Measurements from ENCODE around the gene DPM3. TPM values are rescaled to one million over a fixed set of nuclear protein-coding genes. Genes with fewer than 3 reads are reported as not detected.
"Not testable (repeated sequence)": the region's sequence is repeated elsewhere in the genome, so short reads cannot be mapped to it uniquely, and the experiment has no call there.

DPM3 gene, protein sequence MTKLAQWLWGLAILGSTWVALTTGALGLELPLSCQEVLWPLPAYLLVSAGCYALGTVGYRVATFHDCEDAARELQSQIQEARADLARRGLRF
- 102 and 118 TPM in 2 replicates for polyA plus RNA-seq (2014; cell fraction: cytosol; rRNA removed)
- 110 and 199 TPM in 2 replicates for polyA plus RNA-seq (2014; cell fraction: nucleus; rRNA removed)

DNA sequence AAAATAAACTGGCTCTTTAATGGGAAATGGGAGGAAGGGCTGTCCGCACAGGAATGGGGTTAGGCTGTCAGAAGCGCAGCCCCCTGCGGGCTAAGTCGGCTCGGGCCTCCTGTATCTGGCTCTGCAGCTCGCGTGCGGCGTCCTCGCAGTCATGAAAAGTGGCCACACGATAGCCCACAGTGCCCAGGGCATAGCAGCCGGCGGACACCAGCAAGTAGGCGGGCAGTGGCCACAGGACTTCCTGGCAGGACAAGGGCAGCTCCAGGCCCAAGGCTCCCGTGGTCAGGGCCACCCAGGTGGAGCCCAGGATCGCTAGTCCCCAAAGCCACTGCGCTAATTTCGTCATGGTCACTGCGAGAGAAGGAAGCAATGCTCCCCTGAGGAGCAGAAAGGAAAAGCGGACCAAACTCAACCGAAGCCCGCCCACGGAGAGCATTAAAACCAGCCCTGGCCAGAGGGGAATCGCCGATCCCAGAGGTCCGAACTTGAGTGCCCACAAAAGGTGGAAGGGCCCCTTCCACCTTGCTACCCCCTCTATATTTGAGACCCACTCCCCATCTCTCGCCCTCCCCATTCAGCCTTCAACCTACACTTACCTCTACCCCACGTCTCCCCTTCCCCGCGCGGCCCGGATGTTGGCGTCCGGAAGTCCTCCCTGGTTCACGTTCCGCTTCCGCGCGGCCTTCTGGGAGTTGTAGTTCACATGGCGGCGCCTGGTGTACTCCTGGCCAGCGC is at the start of gene DPM3:
DPM3 (minus strand) TSS at position 637 of the 735 bp plus-strand sequence; CDS start at position 346, 291 bp downstream.
- DNase-seq (ENCODE audit: low spot score): peak; percentile 86

DNA sequence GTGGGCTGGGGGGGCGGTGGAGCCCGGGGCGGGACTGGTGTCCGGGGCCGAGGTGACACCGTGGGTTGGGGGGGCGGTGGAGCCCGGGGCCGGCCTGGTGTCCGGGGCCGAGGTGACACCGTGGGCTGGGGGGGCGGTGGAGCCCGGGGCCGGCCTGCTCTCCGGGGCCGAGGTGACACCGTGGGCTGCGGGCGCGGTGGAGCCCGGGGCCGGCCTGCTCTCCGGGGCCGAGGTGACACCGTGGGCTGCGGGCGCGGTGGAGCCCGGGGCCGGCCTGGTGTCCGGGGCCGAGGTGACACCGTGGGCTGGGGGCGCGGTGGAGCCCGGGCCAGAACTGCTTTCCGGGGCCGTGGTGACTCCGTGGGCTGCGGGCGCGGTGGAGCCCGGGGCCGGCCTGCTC is 49.6 kb upstream of the DPM3 start:
- not testable (repeated sequence) for DNase-seq (ENCODE audit: low spot score)

DNA sequence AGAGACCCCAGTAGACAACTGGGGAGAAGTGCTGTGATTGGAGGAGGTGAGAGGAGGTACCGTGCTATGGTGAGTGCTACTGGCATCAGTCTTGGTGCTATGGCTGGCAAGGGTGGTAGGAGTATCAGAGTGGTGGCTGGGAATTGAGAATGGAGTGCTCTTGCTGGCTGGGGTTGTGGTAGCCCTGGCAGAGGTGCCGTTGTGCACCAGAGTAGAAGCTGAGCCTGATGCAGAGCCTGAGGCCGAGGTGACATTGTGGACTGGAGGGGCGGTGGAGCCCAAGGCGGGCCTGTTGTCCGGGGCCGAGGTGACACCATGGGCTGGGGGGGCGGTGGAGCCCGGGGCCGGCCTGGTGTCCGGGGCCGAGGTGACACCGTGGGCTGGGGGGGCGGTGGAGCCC is 47.9 kb upstream of the DPM3 start:
- DNase-seq (ENCODE audit: low spot score): no peak

DNA sequence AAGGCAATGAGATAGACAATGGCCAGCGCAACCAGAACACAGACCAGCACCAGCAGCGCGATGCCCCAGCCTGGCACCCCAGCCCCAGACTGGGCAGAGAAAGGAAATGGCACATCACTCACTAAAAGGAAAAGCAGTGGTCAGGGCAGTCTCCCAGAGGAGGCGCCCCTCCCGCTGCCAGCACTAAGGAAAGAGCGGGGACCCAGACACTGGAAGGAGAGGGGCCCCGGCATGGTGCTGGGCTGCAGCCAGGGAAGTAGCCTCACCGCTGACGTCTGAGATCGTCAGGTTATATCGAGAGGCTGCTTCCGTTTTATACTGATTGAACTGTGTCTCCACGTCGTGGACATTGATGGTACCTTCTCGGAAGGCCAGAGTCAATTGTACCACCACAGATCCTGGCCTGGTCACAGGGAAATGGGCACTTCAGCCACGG is 47.1 kb upstream of the DPM3 start:
- DNase-seq (ENCODE audit: low spot score): no peak

DNA sequence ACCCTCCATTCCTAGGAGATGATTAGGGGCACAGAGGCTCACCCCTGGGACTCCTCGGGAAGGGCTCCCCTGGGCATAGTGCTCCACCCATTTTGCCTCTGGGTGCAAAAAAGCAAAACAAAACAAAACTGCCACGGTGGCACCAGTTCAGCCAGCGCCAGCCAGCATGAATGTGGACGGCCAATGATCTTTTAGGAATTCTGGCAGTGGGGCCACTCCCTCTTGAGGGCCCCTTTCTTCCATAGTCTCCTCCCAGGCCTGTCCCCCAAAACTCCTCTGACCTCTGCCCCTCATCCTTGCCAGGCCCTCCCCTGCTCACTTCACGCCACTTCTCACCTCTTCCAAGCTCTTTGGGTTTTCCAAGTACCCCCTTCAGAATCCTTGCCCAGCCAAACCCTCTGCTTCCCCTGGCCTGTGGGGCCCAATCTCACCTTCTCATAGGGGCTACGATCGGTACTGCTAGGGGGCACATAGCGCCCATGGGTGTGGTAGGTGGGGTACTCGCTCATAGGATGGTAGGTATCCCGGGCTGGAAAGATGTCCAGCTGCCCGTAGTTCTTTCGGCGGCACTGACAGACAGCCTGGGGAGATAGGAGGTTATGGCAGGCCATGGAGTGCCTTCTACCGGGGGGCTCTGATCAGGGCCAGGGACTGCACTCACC is 46.6 kb upstream of the DPM3 start:
- no peak for DNase-seq (ENCODE audit: low spot score)

DNA sequence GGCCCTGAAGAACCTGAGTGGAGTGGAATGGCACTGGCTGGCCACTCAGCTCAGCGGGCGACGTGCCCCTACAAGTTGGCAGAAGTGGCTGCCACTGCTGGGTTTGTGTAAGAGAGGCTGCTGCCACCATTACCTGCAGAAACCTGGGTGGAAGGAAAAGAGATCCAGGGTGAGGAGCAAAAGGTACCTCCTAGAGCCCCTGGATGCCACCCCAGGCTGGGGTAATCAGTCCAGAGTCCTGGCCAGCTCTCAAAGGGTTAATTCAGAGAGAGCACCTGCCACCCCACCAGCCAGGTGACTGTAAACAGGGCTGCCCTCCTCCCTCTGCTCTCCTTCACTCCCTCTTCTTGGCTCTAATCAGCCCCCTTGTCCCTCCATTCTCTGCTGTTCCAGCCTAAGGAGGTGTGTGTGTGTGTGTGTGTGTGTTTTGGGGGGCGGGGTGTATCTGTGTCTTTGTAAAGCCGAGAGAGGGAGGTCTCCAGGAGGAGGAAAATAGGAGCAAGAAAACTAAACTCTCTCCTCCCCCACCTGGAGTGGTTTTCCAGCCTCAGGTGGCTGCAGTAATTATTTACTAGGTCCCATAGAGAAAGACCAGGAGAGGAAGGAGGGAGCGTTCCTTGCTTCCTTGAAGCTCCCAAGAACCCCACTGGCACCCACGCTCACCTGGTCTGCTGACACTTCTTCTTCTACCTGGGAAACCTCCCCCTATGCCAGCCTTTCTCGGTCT is 45.9 kb upstream of the DPM3 start:
- no peak for DNase-seq (ENCODE audit: low spot score)

DNA sequence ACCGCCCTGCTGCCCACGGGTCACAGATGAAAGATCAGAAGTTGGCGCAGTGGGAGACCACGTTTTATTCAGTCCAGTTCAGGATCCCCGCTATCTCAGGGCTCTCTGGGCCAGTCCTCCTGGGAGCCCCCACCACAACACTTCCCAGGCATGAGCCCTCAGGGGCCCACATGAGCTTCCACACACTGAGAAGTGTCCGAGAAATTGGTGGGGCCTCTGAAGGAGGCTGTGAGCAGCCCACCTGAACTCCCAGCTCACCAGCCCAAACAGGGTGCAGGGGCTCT is 45.4 kb upstream of the DPM3 start:
- no peak for DNase-seq (ENCODE audit: low spot score)

DNA sequence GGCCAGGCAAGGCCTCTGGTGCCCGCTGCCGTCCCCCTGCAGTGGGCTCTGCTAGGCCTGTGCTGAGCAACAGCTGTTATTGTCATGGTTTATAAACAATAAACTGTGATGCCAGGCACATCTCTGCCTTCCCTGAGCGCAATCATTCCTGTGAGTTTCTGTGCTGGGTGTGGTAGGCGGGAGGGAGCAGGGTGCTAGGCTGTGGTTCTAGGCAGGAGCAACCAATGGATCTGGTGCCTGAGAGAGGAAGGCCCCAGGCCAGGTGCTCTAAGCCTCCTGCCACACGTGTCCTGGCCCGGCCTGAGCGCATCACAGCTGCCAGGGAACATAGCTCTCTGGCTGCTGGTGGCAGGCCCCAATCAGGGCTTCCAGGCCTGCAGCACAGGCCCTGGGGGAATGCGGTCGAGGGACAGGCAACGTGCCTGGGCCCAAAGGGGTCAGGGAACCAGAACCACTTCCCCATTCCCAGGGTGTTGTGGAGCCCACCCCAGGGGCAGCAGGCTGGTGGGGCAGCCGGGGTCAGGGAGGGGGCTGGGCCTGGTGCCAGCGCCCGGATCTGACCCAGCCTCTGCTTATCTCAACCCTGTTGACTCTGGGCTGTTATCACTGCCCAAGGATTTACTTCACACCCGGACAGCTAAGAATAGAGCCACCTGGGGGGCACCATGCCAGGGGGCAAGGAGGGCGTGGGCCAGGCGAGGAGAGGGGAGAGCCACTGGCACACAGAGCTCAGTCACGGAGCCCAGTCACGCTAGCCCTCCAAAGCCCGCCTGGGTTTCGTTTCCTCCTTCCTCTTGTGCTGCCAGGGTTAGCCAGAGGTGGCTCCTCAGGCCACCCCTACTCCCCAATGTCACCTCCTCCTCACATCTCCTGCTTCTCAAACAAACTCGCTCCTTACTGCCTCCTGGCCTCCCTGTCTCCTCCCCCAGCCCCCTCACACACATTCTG is 44.8 kb upstream of the DPM3 start:
- DNase-seq (ENCODE audit: low spot score): no peak

DNA sequence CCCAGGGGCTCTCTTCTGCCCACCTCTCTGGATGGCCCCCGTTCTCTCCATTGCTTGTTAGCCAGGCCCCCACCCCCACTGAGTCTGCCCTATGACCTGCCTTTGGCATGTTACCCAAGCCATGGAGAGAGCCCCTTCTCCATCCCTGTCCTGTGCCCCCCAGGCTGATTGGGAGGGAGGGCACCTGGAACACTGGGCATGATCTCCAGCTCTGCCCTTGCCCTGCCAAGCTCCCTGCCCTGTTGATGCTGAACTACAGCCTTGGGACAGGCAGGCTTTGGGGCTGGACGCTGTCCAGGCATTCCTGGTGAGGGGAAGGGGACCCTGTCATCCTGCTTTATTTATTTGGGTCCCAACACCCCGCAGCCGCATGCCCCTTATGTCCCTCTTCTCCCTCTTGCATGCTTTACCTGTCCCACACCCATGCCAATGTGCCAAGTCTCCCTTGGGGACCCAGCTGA is 44.0 kb upstream of the DPM3 start:
- no peak for DNase-seq (ENCODE audit: low spot score)

DNA sequence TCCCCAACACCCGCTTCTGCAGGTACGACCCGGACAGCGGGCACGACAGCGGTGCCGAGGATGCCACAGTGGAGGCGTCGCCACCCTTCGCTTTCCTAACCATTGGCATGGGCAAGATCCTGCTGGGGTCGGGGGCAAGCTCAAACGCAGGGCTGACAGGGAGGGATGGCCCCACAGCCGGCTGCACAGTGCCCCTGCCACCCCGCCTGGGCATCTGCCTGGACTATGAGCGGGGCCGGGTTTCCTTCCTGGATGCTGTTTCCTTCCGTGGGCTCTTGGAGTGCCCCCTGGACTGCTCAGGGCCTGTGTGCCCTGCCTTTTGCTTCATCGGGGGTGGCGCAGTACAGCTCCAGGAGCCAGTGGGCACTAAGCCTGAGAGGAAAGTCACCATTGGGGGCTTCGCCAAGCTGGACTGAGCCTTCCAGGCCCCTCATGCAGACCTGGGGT is 43.5 kb upstream of the DPM3 start:
- no peak for DNase-seq (ENCODE audit: low spot score)

DNA sequence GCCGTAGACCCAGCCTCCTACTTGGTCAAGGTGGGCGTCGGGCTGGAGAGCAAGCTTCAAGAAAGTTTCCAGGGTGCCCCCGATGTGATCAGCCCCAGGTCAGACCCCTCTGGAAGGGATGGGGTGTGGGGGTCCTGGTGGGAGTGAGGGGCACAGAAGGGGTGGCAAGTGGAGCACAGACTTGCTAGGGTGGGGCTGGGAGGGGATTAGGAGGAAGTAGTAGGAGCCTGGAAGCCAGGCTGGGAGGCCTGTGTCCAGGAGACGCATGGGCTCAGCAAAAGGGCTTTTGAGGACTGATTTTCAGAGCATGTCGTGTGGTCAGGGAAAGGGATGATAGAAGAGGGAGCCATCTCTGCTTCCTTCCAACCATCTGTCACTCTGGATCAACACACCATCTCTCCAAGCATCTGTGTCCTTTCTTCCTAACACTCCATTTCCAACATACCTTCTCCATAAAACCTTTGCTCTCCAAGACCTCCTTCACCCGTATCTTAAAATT is 41.8 kb upstream of the DPM3 start:
- no peak for DNase-seq (ENCODE audit: low spot score)

DNA sequence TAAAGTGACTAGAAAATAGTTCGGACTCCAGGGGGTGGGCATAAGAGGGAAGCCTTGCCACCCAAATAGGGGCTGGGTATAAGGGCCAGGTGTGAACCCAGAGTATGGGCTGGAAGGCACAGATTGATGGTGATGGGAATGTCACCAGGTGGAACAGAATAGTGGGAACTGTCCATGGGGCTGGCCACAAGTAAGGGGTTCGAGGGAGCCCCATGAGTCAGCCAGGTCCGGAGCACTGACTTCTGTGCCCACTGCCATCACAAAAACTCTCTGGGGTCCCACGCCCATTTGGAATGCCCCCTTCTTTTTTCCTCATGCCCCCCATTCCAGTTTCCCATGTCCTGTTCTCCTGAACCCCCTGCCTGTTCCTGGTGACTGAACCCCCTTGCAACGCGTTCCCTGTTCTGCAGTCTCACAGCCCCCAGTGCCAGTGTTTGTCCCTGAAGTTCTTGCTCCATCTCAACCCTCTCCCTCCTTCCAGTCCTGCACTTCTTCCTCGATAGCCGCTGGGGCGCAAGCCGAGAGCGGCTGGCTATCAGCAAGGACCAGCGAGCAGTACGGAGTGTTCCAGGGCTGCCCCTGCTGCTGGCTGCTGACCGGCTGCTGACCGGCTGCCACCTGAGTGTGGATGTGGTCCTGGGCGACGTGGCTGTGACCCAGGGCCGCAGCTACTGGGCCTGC is 41.2 kb upstream of the DPM3 start:
- no peak for DNase-seq (ENCODE audit: low spot score)

DNA sequence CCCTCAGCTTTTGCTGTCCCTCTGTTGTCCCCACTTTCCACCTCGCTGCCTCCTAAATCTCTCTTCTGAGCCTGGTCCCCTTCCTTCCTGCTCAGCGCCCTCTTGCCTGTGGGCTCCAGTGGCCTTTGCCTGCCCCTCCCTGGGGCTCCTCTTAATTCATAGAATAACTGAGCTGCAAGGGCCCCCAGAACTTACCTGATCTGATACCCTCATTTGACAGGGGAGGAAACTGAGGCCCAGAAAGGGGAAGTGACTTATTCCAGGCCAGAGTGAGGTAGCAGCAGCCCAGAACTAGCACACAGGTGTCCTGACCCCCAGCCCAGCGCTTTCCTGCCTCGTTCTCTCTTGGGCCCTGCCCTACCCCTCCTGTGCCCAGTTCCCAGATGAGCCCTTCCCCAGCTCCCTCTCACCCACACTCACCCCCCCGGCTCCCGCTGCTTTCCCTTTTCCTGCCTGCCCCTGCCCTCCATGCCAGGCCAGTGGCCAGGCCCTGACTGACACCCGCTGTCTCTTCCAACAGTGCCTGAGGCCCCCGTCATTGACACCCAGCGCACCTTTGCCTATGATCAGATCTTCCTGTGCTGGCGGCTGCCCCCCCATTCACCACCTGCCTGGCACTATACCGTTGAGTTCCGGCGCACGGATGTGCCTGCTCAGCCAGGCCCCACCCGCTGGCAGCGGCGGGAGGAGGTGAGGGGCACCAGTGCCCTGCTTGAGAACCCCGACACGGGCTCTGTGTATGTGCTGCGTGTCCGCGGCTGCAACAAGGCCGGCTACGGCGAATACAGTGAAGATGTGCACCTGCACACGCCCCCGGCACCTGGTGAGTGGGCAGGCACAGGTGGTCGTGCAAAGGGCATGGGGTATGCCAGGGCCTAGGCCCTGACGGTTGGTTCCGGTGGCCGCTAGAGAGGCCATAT is 39.0 kb upstream of the DPM3 start:
- no peak for DNase-seq (ENCODE audit: low spot score)

DNA sequence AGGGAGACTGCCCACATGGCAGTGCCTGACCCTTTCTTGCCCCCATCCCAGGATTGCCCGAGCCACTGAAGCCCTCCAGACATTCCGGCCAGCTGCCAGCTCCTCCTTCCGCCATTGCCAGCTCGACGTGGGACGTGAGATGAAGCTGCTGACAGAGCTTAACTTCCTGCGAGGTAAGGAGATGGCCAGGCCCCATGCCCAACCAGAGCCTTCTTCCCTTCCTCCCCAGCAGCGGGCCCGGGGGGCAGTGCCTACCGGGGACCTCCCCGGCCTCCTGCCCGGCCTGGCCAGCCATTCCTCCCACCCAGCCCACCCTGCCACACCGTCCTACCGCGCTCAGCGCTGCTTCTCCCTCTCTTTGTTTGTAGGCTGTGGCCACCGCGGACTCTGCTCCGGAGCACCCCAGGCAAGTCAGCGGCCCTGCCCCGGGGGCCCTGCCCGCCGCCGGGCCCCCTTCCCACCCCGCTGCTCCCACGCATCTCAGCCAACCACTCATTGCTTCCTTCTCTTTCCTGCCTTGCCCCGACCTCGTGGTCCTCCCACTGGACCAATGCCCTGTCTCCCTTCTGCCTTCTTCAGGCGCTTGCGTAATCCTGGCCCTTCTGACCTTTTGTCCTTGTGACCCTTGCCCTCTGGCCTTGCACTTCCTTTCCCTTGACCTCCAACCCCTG is 38.2 kb upstream of the DPM3 start:
- DNase-seq (ENCODE audit: low spot score): peak; percentile 15

DNA sequence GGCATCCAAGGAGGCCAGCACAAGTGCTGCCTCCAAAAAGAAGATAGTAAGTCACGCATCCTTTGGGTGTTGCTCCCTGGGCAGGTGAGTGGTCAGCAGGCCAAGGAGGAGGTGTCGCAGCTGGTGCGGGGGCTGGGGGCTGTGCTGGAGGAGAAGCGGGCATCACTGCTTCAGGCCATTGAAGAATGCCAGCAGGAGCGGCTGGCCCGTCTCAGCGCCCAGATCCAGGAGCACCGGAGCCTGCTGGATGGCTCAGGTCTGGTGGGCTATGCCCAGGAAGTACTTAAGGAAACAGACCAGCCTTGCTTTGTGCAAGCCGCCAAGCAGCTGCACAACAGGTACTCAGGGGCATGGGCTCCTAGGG is 37.6 kb upstream of the DPM3 start:
- no peak for DNase-seq (ENCODE audit: low spot score)

DNA sequence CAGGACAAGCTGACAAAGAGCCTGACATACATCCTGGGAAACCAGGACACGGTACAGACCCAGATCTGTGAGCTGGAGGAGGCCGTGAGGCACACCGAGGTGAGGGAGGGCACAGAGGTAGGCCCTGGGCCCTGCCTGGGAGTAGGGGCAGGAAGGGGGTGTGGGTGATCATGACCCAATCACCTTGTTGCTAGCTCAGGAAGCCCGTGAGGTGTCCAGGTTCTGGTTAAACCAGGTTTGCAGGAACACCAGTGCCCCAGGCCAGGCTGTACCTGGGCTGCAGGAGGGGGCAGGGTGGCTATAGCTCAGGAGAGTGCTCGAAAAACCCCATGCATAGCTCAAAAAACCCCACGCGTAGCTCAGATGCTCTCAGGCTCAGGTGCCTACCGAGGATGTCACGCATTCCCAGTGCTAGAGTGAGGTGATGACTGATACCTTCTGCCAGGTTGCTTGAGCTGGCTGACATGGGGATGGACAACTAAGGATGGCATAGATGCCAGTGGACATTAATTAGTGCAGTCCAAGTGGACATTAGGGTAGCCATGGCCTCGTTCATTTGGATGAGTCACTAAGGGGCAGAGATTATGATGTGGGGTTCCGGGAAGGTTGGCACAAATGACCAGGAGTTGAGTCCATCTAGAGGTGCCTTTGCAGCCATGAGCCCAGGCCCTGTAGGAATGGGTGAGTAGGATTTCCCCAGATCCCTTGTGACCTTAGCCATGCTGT is 37.0 kb upstream of the DPM3 start:
- no peak for DNase-seq (ENCODE audit: low spot score)

DNA sequence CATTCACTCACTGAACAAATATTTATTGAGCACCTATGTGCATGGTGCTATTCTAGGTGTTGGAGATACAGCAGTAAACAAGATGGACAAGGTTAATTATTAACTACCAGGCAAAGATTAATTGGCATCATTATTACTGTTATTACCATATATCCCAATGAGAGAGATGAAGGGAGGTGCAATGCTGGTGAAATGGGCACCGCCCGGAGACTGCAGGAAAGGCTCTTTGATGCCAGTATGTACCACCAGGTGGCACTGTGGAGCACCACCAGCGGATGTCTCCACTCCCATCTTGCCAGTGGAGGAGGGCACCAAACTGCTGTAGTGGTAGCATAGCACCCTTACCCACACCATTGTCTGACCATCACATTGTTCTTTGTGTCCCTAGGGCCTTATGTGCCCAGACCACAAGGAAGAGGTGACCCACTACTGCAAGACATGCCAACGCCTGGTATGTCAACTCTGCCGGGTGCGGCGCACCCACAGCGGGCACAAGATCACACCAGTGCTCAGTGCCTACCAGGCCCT is 36.3 kb upstream of the DPM3 start:
- DNase-seq (ENCODE audit: low spot score): peak; percentile 71

DNA sequence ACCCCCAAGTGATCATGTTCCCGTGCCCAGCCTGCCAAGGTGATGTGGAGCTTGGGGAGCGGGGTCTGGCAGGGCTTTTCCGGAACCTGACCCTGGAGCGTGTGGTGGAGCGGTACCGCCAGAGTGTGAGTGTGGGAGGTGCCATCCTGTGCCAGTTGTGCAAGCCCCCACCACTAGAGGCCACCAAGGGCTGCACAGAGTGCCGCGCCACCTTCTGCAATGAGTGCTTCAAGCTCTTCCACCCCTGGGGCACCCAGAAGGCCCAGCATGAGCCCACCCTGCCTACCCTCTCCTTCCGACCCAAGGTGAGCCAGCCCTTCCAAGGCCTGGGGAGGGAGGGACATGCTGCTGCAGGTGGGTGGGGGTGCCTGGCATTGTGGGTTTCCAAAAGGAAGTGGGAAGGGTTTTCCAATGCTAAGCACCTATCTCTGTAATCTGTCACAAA is 35.6 kb upstream of the DPM3 start:
- DNase-seq (ENCODE audit: low spot score): peak; percentile 42

All from SK-N-DZ (cell line).